Measurements from ENCODE around the gene ACSL1.

DNA sequence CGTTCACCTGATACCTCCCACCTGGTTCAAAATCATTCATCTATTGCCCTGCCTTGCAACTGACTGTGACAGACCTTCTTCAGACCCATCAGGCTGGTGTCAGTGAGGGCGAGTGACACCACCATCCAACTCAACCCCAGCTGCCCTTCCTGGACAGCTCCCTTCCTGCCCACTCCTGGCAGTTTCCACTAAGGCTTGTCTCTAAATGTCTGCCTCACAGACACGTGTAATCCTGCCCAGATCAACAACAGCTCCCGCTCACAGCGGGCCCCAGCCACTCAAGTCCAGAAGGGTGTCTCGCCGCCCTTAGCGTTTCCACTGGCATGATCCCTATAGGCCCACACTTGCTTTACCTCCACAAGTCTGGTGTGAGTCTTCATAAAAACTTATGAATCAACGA lies 28.9 kb downstream of the ACSL1 start:
- TF ChIP-seq, protein P1, sequence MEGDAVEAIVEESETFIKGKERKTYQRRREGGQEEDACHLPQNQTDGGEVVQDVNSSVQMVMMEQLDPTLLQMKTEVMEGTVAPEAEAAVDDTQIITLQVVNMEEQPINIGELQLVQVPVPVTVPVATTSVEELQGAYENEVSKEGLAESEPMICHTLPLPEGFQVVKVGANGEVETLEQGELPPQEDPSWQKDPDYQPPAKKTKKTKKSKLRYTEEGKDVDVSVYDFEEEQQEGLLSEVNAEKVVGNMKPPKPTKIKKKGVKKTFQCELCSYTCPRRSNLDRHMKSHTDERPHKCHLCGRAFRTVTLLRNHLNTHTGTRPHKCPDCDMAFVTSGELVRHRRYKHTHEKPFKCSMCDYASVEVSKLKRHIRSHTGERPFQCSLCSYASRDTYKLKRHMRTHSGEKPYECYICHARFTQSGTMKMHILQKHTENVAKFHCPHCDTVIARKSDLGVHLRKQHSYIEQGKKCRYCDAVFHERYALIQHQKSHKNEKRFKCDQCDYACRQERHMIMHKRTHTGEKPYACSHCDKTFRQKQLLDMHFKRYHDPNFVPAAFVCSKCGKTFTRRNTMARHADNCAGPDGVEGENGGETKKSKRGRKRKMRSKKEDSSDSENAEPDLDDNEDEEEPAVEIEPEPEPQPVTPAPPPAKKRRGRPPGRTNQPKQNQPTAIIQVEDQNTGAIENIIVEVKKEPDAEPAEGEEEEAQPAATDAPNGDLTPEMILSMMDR (IDR thresholded peaks at IDR 0.05; ENCODE audit: poor library complexity): no peak
- TF ChIP-seq EZH2 (IDR thresholded peaks at IDR 0.05; ENCODE audit: borderline replicate concordance) (no peak), EZH2phosphoT487 (IDR thresholded peaks at IDR 0.05; ENCODE audit: low read depth, severe bottlenecking, unreplicated experiment) (no peak)

All from hepatocyte (in vitro differentiated cells).